C4-2B (cell line): ENCODE data around the gene CCSER1.

Source experiments
- CTCF ChIP-seq: fragments of 450-650 bp; conservative IDR thresholded peaks from 2 replicates; pipeline ENCODE4 v1.5.1; 2017; ENCODE audit warnings: mild to moderate bottlenecking
- ZFX ChIP-seq: fragments of 450-650 bp; IDR thresholded peaks from 2 replicates; pipeline ENCODE4 v1.6.1; 2017

- TF ChIP-seq CTCF (no peak), ZFX (no peak)
Measured at GRCh38 chr4:90572996-90573395, 445.8 kb downstream of the CCSER1 start.
